WERI-Rb-1 (cell line): Measurements from ENCODE around the gene CNR2.

Experiments used
- DNase-seq: peaks from one replicate; pipeline ENCODE4 v3.0.0-alpha.2; 2020
- H3K27ac ChIP-seq: fragments of 250-450 bp; sonication (Bioruptor Pico); 2 replicates; pipeline ENCODE4 v1.5.1; 2020; ENCODE audit warnings: mild to moderate bottlenecking, moderate library complexity
- H3K27me3 ChIP-seq: fragments of 250-450 bp; sonication (Bioruptor Pico); 2 replicates; pipeline ENCODE4 v1.5.1; 2021; ENCODE audit warnings: mild to moderate bottlenecking, low read depth, moderate library complexity; ENCODE audit not compliant: insufficient read depth, severe bottlenecking
- H3K36me3 ChIP-seq: fragments of 250-450 bp; sonication (Bioruptor Pico); 2 replicates; pipeline ENCODE4 v1.5.1; 2020; ENCODE audit warnings: mild to moderate bottlenecking, moderate library complexity
- H3K4me3 ChIP-seq: 2 replicates; pipeline ENCODE4 v1.5.1; 2011; ENCODE audit warnings: low read depth, mild to moderate bottlenecking, control low read depth, low read length
- H3K9me3 ChIP-seq: fragments of 250-450 bp; sonication (Bioruptor Pico); 2 replicates; pipeline ENCODE4 v1.5.1; 2021; ENCODE audit warnings: mild to moderate bottlenecking, moderate library complexity; ENCODE audit not compliant: severe bottlenecking
- TF ChIP-seq, protein P1 (sequence below): IDR thresholded peaks from 2 replicates; pipeline ENCODE4 v1.5.1; 2011; ENCODE audit warnings: low read depth, mild to moderate bottlenecking, control low read depth, inconsistent platforms, low read length

Gene CNR2

DNA sequence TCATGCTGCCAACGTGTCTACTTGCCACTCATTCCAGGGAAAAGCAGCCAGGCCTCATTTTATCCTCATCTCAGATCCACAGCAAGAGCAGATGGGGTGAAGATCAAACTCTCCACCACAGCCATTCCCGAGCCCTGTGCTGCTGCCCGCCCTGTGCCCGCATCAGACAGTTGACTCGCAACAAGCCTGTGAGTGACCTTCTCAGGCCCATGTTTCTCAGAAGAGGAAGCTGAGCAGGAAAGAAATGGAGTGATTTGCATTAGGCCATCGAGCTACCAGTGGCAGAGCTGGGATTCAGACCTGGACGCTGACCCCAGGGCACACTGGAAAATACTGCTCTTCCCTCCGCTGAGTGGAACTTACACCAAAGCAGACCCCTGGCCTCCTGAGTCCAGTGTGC, 1.2 kb downstream of the CNR2 start:
- DNase-seq: no peak
- Histone ChIP-seq H3K27me3 (no peaks in the 10 kb centered on the region), H3K9me3 (no peaks in the 10 kb centered on the region), H3K4me3 (no peak overlapping the region), H3K27ac (no peak overlapping the region; the same call in 1 of the 2 replicates), H3K36me3 (no peaks in the 10 kb centered on the region)
- TF ChIP-seq, protein P1, sequence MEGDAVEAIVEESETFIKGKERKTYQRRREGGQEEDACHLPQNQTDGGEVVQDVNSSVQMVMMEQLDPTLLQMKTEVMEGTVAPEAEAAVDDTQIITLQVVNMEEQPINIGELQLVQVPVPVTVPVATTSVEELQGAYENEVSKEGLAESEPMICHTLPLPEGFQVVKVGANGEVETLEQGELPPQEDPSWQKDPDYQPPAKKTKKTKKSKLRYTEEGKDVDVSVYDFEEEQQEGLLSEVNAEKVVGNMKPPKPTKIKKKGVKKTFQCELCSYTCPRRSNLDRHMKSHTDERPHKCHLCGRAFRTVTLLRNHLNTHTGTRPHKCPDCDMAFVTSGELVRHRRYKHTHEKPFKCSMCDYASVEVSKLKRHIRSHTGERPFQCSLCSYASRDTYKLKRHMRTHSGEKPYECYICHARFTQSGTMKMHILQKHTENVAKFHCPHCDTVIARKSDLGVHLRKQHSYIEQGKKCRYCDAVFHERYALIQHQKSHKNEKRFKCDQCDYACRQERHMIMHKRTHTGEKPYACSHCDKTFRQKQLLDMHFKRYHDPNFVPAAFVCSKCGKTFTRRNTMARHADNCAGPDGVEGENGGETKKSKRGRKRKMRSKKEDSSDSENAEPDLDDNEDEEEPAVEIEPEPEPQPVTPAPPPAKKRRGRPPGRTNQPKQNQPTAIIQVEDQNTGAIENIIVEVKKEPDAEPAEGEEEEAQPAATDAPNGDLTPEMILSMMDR: no peak

DNA sequence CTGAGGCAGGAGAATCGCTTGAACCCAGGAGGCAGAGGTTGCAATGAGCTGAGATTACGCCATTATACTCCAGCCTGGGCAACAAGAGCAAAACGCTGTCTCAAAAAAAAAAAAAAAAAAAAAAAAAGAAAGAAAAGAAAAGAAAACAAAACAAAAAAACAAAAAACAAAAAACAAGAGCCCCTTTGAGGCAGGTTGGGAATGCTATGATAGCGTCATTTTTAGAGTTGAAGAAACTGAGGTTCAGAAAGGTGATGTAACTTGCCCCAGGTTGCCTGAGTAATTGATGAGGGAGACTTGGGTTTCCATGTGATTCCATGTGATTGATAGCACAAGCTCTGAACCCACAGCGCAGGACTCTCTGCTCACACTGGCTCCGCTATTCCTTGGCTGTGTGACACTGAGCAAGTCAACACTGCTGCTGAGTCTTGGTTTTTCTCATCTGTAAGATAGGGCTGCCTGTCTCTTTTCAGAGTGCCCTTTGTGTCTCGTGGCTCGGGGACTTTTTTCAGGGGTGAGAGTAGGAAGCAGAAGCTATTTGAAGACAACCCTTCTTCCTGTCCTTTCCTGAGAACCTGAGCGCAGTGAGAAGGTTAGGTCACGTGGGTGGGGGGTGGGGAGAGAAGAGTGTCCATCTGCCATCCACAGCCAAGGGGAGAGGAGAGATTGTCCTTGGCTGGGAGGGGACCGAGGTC, 2.5 kb downstream of the CNR2 start:
- no peak overlapping the region for H3K4me3 ChIP-seq
- DNase-seq: peak; percentile 34
- H3K27ac ChIP-seq: peak overlapping the region; percentile 74

DNA sequence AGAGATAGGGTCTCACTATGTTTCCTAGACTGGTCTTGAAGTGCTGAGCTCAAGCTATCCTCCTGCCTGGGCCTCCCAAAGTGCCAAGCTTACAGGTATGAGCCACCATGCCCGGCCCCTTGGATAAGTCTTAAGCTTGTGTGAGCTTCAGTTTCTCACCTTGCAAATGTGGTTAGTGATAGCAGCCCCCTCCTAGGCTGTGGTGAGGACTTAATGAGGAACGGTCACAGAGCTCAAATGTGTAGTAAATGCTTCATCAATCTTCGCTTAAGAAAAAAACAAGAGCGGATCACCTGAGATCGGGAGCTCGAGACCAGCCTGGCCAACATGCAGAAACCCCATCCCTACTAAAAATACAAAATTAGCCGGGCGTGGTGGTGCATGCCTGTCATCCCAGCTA, 3.0 kb downstream of the CNR2 start:
- no peaks in the 10 kb centered on the region for H3K9me3 ChIP-seq
- no peaks in the 10 kb centered on the region for H3K36me3 ChIP-seq
- no peak overlapping the region for H3K27ac ChIP-seq
- DNase-seq: no peak
- H3K4me3 ChIP-seq: no peak overlapping the region
- TF ChIP-seq, protein P1: no peak
- no peaks in the 10 kb centered on the region for H3K27me3 ChIP-seq

More for the DNA sequence above, 2.5 kb downstream of the CNR2 start:
- Histone ChIP-seq H3K27me3 (no peaks in the 10 kb centered on the region), H3K9me3 (no peaks in the 10 kb centered on the region), H3K36me3 (no peaks in the 10 kb centered on the region)
- TF ChIP-seq, protein P1: no peak

DNA sequence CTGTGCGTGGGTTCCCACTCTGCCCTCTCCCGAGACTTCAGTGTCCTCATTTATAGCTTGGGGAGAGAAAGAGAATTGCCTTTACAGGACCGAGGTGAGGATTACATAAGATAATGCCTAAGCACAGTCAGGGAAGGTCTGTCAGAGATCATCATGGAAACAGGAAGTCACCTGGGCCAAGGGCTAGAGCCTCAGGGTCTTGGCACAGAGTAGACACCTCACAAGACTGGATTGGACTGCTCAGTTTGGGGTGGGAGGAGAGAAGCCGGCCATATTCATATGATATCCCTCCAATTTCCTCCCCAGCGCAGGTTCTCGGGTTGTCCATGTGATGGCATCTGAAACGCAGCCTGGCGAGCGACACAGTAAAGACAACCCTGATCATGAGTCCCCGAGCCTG, 3.8 kb downstream of the CNR2 start:
- TF ChIP-seq, protein P1: 0 out of 2 replicates have a peak, but pooled peaks have one; percentile 1
- H3K27me3 ChIP-seq: no peaks in the 10 kb centered on the region
- no peaks in the 10 kb centered on the region for H3K36me3 ChIP-seq
- no peak for DNase-seq
- H3K4me3 ChIP-seq: no peak overlapping the region
- peak overlapping the region; percentile 43; the same call in 1 of the 2 replicates for H3K27ac ChIP-seq
- H3K9me3 ChIP-seq: no peaks in the 10 kb centered on the region

DNA sequence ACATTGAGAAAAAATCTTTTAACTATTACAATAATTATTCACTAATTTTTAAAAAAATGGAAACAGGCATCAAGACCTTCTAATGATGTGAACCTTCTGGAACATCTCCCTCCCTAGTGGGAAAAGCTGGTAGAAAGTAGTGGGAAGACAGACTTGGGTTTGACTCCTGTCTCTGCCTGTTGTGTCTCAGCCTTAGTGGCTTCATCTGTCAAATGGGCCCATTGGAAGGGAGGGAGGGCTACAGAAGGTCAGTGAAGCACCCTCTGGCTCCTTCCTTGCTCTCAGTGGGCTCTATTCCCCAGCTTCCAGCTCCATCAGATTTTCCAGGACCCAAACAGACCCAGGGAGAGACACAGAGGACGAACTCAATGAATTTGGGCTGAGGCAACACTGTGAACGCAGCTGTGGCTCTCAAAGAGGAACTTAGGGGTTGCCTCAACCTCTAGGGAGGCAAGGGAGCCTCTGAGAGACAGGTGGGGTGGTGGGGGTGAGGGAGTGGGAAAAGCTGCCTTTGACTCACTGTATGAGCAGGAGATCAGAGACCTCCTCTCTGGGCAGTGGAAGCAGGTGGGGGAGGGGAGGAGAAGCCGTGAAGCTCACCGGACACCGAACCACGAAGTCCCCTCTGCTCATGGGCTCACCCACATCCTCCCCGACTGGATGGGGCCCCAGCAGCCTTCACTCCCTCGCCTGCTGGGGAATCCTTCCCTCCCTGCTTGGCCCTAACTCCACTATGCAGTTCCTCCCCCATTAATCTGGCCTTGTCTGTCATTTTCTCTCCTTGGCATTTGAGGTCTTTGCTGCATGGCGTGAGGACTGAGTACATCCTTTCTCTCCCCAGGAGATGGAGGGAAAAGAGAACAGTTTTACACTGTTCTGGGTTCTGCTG, 4.5 kb downstream of the CNR2 start:
- peak overlapping the region; percentile 43; the same call in 1 of the 2 replicates for H3K27ac ChIP-seq
- DNase-seq: no peak
- no peaks in the 10 kb centered on the region for H3K9me3 ChIP-seq

More for the DNA sequence above, 4.5 kb downstream of the CNR2 start:
- TF ChIP-seq, protein P1: no peak
- Histone ChIP-seq H3K4me3 (no peak overlapping the region), H3K27me3 (no peaks in the 10 kb centered on the region), H3K36me3 (no peaks in the 10 kb centered on the region)
